Measurements from ENCODE around the gene LYSMD2. TPM values are rescaled to one million over a fixed set of nuclear protein-coding genes. Genes with fewer than 3 reads are reported as not detected.

LYSMD2 gene
- total RNA-seq, 1 donor from 2014 or later: 7.7 TPM

DNA sequence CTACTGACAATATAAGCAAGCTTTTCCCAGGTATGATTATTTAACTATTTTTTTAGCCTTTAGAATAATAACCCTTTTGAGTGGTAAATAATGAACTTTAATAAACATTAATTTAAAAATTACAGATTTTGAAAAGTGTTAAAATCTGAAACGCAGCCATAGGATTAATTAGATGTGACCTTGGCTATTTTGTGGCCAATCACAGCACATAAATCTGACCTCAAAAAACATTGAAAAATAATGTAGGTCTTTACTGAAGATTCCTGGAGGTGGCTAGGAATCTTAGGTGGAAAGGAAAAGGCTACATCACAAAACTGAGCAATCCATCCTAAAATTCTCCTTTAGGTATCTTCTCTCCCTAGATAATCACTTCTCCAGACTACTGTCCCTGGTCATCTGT lies 38.1 kb downstream of the LYSMD2 start:
- Histone ChIP-seq H3K4me3 (ENCODE audit: low read depth, low read length) (no peak overlapping the region), H3K27me3 (ENCODE audit: control insufficient read depth, insufficient read depth, low read length) (no peaks in the 10 kb centered on the region), H3K36me3 (ENCODE audit: control insufficient read depth, insufficient read depth, low read length) (no peaks in the 10 kb centered on the region)
- no peak for DNase-seq (ENCODE audit: low read depth)
- TF ChIP-seq, protein P1, sequence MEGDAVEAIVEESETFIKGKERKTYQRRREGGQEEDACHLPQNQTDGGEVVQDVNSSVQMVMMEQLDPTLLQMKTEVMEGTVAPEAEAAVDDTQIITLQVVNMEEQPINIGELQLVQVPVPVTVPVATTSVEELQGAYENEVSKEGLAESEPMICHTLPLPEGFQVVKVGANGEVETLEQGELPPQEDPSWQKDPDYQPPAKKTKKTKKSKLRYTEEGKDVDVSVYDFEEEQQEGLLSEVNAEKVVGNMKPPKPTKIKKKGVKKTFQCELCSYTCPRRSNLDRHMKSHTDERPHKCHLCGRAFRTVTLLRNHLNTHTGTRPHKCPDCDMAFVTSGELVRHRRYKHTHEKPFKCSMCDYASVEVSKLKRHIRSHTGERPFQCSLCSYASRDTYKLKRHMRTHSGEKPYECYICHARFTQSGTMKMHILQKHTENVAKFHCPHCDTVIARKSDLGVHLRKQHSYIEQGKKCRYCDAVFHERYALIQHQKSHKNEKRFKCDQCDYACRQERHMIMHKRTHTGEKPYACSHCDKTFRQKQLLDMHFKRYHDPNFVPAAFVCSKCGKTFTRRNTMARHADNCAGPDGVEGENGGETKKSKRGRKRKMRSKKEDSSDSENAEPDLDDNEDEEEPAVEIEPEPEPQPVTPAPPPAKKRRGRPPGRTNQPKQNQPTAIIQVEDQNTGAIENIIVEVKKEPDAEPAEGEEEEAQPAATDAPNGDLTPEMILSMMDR (IDR thresholded peaks at IDR 0.05; ENCODE audit: insufficient read depth, low read length, poor library complexity, severe bottlenecking): no peak

DNA sequence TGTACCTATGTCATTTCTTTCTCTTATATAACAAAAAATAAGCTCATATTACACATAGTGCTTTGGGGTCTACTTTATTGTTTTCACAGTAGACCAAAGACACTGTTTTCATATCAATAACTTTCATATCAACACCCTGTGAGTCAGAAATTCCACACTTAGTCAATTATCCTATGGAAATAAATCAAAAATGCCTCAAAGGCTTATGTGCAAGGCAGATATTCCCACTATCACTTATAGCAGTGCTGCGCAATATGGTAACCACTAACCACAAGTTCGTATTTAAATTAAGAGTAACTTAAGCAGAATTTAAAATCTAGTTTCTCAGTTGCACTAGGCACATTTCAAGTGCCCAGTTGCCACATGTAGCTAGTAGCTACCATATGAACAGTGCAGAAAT lies 40.3 kb downstream of the LYSMD2 start:
- Histone ChIP-seq H3K36me3 (ENCODE audit: control insufficient read depth, insufficient read depth, low read length) (no peaks in the 10 kb centered on the region), H3K4me3 (ENCODE audit: low read depth, low read length) (no peak overlapping the region), H3K27me3 (ENCODE audit: control insufficient read depth, insufficient read depth, low read length) (no peaks in the 10 kb centered on the region)
- no peak for DNase-seq (ENCODE audit: low read depth)
- TF ChIP-seq, protein P1 (IDR thresholded peaks at IDR 0.05; ENCODE audit: insufficient read depth, low read length, poor library complexity, severe bottlenecking): no peak

DNA sequence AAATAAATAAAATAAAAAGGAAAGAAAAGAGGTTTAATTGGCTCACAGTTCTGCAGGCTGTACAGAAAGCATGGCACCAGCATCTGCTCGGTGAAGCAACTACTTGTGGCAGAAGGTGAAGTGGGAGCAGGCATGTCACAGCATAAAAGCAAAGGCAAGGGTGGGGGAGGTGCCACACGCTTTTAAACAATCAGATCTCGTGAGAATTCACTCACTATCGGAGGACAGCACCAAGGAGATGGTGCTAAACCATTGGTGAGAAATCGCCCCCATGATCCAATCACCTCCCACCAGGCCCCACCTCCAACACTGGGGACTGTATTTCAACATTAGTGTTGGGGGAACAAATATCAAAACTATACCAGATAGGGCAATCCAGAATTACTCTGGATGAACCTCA lies 40.9 kb downstream of the LYSMD2 start:
- Histone ChIP-seq H3K27me3 (ENCODE audit: control insufficient read depth, insufficient read depth, low read length) (no peaks in the 10 kb centered on the region), H3K4me3 (ENCODE audit: low read depth, low read length) (no peak overlapping the region), H3K36me3 (ENCODE audit: control insufficient read depth, insufficient read depth, low read length) (no peaks in the 10 kb centered on the region)
- DNase-seq (ENCODE audit: low read depth): no peak
- TF ChIP-seq, protein P1 (IDR thresholded peaks at IDR 0.05; ENCODE audit: insufficient read depth, low read length, poor library complexity, severe bottlenecking): no peak

DNA sequence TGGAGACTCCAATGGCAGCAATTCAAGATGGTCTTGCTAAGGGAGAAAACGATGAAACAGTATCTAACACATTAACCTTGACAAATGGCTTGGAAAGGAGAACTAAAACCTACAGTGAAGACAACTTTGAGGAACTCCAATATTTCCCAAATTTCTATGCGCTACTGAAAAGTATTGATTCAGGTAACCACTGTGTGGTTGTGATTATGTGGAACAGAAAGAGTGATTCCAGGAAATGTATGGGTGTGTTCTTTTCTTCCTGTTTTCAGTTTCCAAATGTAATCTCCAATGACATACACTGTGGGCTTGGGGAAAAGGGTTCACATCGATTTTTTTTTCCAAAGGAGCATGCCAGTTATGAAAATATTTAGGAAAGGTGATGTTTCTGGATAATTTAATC lies 45.3 kb downstream of the LYSMD2 start:
- DNase-seq (ENCODE audit: low read depth): no peak
- Histone ChIP-seq H3K4me3 (ENCODE audit: low read depth, low read length) (no peak overlapping the region), H3K27me3 (ENCODE audit: control insufficient read depth, insufficient read depth, low read length) (no peaks in the 10 kb centered on the region), H3K36me3 (ENCODE audit: control insufficient read depth, insufficient read depth, low read length) (no peaks in the 10 kb centered on the region)
- TF ChIP-seq, protein P1 (IDR thresholded peaks at IDR 0.05; ENCODE audit: insufficient read depth, low read length, poor library complexity, severe bottlenecking): no peak

DNA sequence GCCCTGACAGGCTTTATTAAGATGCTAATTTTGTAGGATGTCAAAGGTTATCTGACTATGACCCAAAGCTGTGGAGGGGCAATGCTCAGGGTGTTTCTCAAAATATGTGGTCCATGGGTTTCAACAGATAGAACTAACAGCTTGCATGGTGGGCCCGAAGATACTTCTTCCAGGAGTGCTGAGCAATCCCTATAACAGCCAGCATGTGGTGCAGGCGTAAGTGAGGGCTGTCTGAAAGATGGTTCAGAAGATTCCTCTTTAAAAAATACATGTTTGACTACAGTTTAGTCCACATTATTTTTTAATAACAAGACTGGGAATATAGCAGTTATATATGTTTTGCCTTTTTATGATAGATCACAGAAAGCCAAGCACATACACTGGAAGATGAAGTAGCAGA lies 48.6 kb downstream of the LYSMD2 start:
- Histone ChIP-seq H3K36me3 (ENCODE audit: control insufficient read depth, insufficient read depth, low read length) (no peaks in the 10 kb centered on the region), H3K27me3 (ENCODE audit: control insufficient read depth, insufficient read depth, low read length) (peaks cover 2% of the 10 kb centered on the region), H3K4me3 (ENCODE audit: low read depth, low read length) (no peak overlapping the region)
- TF ChIP-seq, protein P1 (IDR thresholded peaks at IDR 0.05; ENCODE audit: insufficient read depth, low read length, poor library complexity, severe bottlenecking): no peak
- DNase-seq (ENCODE audit: low read depth): no peak

DNA sequence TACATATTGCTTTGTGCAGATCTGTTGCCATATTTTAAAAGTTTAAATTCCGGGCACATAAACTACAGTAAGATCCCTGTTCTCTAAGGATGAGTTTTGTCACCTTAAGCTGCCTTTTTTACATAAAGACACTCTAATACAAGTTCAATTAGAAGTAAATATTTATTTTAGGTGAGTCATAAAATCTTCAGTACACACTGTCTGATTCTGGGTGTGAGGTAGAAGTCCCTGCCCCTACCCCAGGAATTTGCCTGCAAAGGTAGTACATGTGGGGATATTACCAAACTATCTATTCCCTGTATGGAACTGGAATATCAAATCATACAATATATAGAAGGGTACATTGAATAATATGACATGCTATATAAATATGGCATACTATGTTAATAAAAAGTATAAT lies 49.9 kb downstream of the LYSMD2 start:
- TF ChIP-seq, protein P1 (IDR thresholded peaks at IDR 0.05; ENCODE audit: insufficient read depth, low read length, poor library complexity, severe bottlenecking): no peak
- DNase-seq (ENCODE audit: low read depth): no peak
- no peak overlapping the region for H3K4me3 ChIP-seq (ENCODE audit: low read depth, low read length)
- no peaks in the 10 kb centered on the region for H3K36me3 ChIP-seq (ENCODE audit: control insufficient read depth, insufficient read depth, low read length)
- peaks cover 2% of the 10 kb centered on the region for H3K27me3 ChIP-seq (ENCODE audit: control insufficient read depth, insufficient read depth, low read length)
